Stomach (tissue), 9 donors: ENCODE measurements around the gene TRNP1. TPM values are rescaled to one million over a fixed set of nuclear protein-coding genes. Genes with fewer than 3 reads are reported as not detected.

Source experiments
- DNase-seq, 2 donors: peaks; one replicate each; pipeline versions ENCODE4 v3.0.0 to v3.0.0-alpha.2; 2013 to 2019
- H3K27ac ChIP-seq, 5 donors: fragments of 200-600 bp in 4 of 5; sonication (generic) in 4 of 5; one replicate each; pipeline ENCODE4 v1.5.1; 2013 to 2019; ENCODE audit warnings: mild to moderate bottlenecking in 1 of 5, moderate library complexity in 1 of 5
- H3K27me3 ChIP-seq, 3 donors: fragments of 200-600 bp; sonication (generic); one replicate each; pipeline ENCODE4 v1.5.1; 2017 to 2019; ENCODE audit warnings: mixed run types in 1 of 3
- H3K36me3 ChIP-seq, 4 donors: fragments of 200-600 bp; sonication (generic); 1 replicate in 3 of 4; 2 replicates in 1 of 4; pipeline ENCODE4 v1.5.1; 2016 to 2019
- H3K4me1 ChIP-seq, 4 donors: fragments of 200-600 bp; sonication (generic); one replicate each; pipeline ENCODE4 v1.5.1; 2016 to 2019
- H3K4me3 ChIP-seq, 4 donors: fragments of 200-600 bp; sonication (generic) in 3 of 4; one replicate each; pipeline ENCODE4 v1.5.1; 2016 to 2019; ENCODE audit warnings: mild to moderate bottlenecking in 1 of 4
- H3K9me3 ChIP-seq, 4 donors: fragments of 200-600 bp; sonication (generic); one replicate each; pipeline ENCODE4 v1.5.1; 2016 to 2019
- CTCF ChIP-seq, 7 experiments: fragments of 450-650 bp in 4 of 7; fragments of 200-600 bp in 3 of 7; sonication (generic) in 3 of 7; IDR thresholded peaks; one replicate each; pipeline ENCODE4 v1.5.1; 2016 to 2019; ENCODE audit warnings: antibody characterized with exemption in 7 of 7, control low read depth in 2 of 7, mild to moderate bottlenecking in 1 of 7
- EP300 ChIP-seq: sonication (generic); formaldehyde crosslinking; IDR thresholded peaks from one replicate; pipeline ENCODE4 v1.6.1; 2017; ENCODE audit warnings: antibody characterized with exemption
- POLR2A ChIP-seq, 4 donors: fragments of 450-650 bp; IDR thresholded peaks; one replicate each; pipeline ENCODE4 v1.6.1; 2016; ENCODE audit warnings: antibody characterized with exemption in 4 of 4, control low read depth in 2 of 4, mild to moderate bottlenecking in 1 of 4, moderate library complexity in 1 of 4
- POLR2AphosphoS5 ChIP-seq, 3 donors: sonication (generic); formaldehyde crosslinking; IDR thresholded peaks; one replicate each; pipeline ENCODE4 v1.6.1; 2016; ENCODE audit warnings: antibody characterized with exemption in 3 of 3
- WGBS, 5 donors: extraction: QIAGEN DNeasy Blood & Tissue Kit in 3 of 5; methylation state at CpG; one replicate each; pipeline versions ENCODE4 v1.1.5 to v1.1.7; 2013 to 2018; 5-methylcytosine and 5-hydroxymethylcytosine counted together
- intact Hi-C: fragments of 100-400 bp; cut with DNase I; formaldehyde crosslinking; loops from one replicate; pipeline ENCODE4 v1.15.1; 2023; ENCODE audit warnings: low total_unique reads
- polyA plus RNA-seq, 3 donors: library from polyadenylated mRNA; stranded (reverse); fragments of 200-250 nt; gene quantifications; one replicate each; pipeline ENCODE4 v1.2.3, GENCODE V29; 2013
- total RNA-seq, 5 donors: library from RNA; depleted of rRNA; stranded (reverse); fragments of >200 nt; gene quantifications; one replicate each; pipeline versions ENCODE4 v1.1.0 to v1.2.3, GENCODE V29; 2014 to 2016
- donor health status: healthy with polysubstance abuse.
- donor health status: Bipolar disorder and iron deficiency.
- donor health status: healthy.

TRNP1 gene
- total and polyA plus RNA-seq, 8 donors, result 1.7 to 216 (median 107) TPM

DNA sequence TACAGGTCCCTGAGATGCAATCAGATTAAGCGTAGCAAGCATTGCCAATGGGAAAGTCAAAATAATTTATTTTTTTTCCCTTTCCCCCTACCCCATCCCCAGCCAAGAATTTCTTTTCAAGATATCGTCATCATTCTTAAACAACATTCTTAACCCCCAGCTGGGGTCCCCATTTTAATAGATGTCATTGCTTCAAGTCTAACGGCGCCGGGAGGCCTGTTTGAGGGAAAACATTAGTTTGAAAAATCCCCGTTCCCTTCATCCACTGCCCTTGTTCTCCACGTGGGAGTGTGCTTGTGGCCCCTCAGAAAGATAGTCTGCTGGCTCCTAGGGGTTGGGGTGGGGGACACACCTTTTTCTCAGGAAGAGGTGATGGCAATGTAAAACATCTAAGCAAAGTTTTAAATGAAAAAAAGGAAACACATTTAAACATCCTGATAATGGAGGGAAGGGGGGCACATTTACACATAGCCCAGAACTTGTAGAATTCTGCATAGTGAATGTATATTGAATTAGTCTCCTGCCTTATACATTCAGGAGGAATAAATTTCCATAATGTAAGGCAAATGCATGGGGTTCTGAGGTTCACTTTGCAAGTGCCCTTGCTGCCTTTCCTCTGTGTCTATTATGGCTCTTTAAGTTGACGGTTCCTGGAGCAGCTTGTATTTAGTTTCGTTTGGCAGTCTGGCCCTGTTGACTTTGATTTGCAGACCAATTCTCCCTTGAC is 6.8 kb downstream of the TRNP1 start:
- no peak for TF ChIP-seq POLR2A (IDR thresholded peaks at IDR 0.05)
- no peak for TF ChIP-seq EP300
- no peak for TF ChIP-seq CTCF (IDR thresholded peaks at IDR 0.05)
- peaks cover 0 to 8% (median 0%) of the 10 kb centered on the region in 3 donors for H3K27me3 ChIP-seq
- H3K36me3 ChIP-seq, result peaks cover 0 to 10% (median 2%) of the 10 kb centered on the region in 4 donors
- no peaks in the 10 kb centered on the region for H3K9me3 ChIP-seq
- peaks cover 61 to 98% (median 83%) of the 10 kb centered on the region in 4 donors for H3K4me1 ChIP-seq
- WGBS, 5 donors, result 68 to 76% (median 74%) methylated on average over 9 of the region's 9 CpGs
- DNase-seq, result peak in 1 of 2 donors; percentile 46
- no peak overlapping the region for H3K4me3 ChIP-seq
- intact Hi-C loops, result no loop called here
- peak overlapping the region; percentile 4 to 90 (median 86) for H3K27ac ChIP-seq

- WGBS, 5 donors, result 76 to 95% (median 86%) methylated on average over 8 of the region's 8 CpGs
- Histone ChIP-seq H3K4me1 (peaks cover 68 to 98% (median 85%) of the 10 kb centered on the region in 4 donors), H3K9me3 (no peaks in the 10 kb centered on the region), H3K27ac (peak overlapping the region; percentile 43 to 90 (median 86)), H3K36me3 (peaks cover 0 to 12% (median 5%) of the 10 kb centered on the region in 4 donors), H3K27me3 (peaks cover 0 to 1% (median 0%) of the 10 kb centered on the region in 3 donors), H3K4me3 (no peak overlapping the region)
- no peak for TF ChIP-seq CTCF (IDR thresholded peaks at IDR 0.05)
- TF ChIP-seq POLR2AphosphoS5 (IDR thresholded peaks at IDR 0.05), result peak in 1 of 3 donors; percentile 82
- intact Hi-C loops, result no loop called here
- peak in 1 of 2 donors; percentile 50 for DNase-seq
Measured at GRCh38 chr1:27000817-27001460, 7.4 kb downstream of the TRNP1 start.

- peaks cover 2 to 15% (median 9%) of the 10 kb centered on the region in 4 donors for H3K36me3 ChIP-seq
- H3K4me3 ChIP-seq, result no peak overlapping the region
- 33 to 51% (median 38%) methylated on average over 13 of the region's 13 CpGs for WGBS, 5 donors
- no peaks in the 10 kb centered on the region for H3K27me3 ChIP-seq
- peak; percentile 48 to 81 for DNase-seq
- intact Hi-C loops, result no loop called here
- peaks cover 69 to 98% (median 89%) of the 10 kb centered on the region in 4 donors for H3K4me1 ChIP-seq
- peak overlapping the region; percentile 43 to 90 (median 86) for H3K27ac ChIP-seq
- H3K9me3 ChIP-seq, result no peaks in the 10 kb centered on the region
- peak in 2 of 4 donors; percentile 14 to 39 for TF ChIP-seq POLR2A (IDR thresholded peaks at IDR 0.05)
- TF ChIP-seq EP300, result no peak
- TF ChIP-seq POLR2AphosphoS5 (IDR thresholded peaks at IDR 0.05), result peak in 2 of 3 donors; percentile 38 to 58
Measured at GRCh38 chr1:27001570-27002360, 8.3 kb downstream of the TRNP1 start.

DNA sequence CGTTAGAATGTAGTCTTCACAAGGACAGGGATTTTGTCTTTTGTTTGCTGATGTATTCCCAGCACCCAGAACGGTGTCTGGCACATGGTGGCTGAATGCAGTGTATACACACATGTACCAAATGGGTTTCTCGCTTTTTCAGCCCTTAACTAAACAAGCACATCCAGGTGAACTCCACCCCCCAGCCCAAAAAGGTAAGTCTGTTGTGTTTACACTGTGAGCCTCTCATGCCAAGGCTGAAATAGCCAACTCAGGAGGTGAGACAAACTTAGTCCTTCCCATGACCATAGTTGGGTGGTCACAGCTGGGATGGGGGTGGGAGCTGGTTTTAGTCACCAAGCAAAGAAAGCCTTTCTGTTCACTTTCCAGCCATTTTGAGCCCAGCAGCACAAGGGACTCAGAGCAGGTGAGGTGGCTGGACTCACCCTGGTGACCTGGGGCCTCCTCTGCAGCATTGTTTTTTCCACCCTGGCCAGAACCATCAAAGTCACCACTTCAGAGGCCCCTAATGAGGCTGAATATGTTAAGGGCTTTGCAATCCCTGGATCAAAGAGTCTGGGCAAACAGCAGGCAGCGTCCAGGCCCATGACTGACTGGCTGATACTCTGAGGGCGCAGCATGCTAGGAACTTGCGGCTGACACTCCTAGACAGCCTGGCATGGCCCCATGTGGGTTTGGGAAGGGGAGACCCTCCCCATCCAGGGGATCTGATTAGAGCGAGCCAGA is 10.4 kb downstream of the TRNP1 start:
- 35 to 60% (median 42%) methylated on average over 3 to 7 of the region's 7 CpGs for WGBS, 5 donors
- peak in 1 of 2 donors; percentile 37 for DNase-seq
- TF ChIP-seq EP300 (no peak), POLR2A (IDR thresholded peaks at IDR 0.05) (no peak), CTCF (IDR thresholded peaks at IDR 0.05) (no peak), POLR2AphosphoS5 (IDR thresholded peaks at IDR 0.05) (peak in 1 of 3 donors; percentile 20)
- no peaks in the 10 kb centered on the region for H3K9me3 ChIP-seq
- H3K4me1 ChIP-seq, result peaks cover 70 to 97% (median 90%) of the 10 kb centered on the region in 4 donors
- intact Hi-C loops, result no loop called here
- peak overlapping the region; percentile 15 to 65 (median 58) for H3K27ac ChIP-seq
- peaks cover 2 to 15% (median 9%) of the 10 kb centered on the region in 4 donors for H3K36me3 ChIP-seq
- no peaks in the 10 kb centered on the region for H3K27me3 ChIP-seq
- H3K4me3 ChIP-seq, result no peak overlapping the region
